SU-DHL-6 (cell line): Measurements from ENCODE around the gene DDIT4L.

ENCODE experiments used
- H2AFZ ChIP-seq: fragments of 200-600 bp; sonication (generic); 2 replicates; pipeline ENCODE4 v1.6.1; 2014; ENCODE audit warnings: low read depth, mild to moderate bottlenecking, moderate library complexity, mixed read lengths, antibody characterized with exemption, low read length; ENCODE audit not compliant: severe bottlenecking
- H3F3A ChIP-seq: fragments of 200-600 bp; shearing (Covaris generic); 2 replicates; pipeline ENCODE4 v1.6.0; 2016; ENCODE audit warnings: antibody characterized with exemption, mild to moderate bottlenecking; ENCODE audit not compliant: insufficient read depth
- H3K27ac ChIP-seq: fragments of 200-600 bp; sonication (generic); 2 replicates; pipeline ENCODE4 v1.5.1; 2016; ENCODE audit warnings: low read depth, mild to moderate bottlenecking, low read length, moderate library complexity, mixed read lengths
- H3K27me3 ChIP-seq: fragments of 200-600 bp; sonication (generic), shearing (Covaris generic); 2 replicates; pipeline ENCODE4 v1.6.0; 2014; ENCODE audit warnings: mild to moderate bottlenecking, low read length
- H3K36me3 ChIP-seq: fragments of 200-600 bp; sonication (generic); 2 replicates; pipeline ENCODE4 v1.6.1; 2014; ENCODE audit warnings: mild to moderate bottlenecking, low read length, mixed read lengths
- H3K4me2 ChIP-seq: fragments of 300-600, 200-600 bp; shearing (Covaris generic), sonication (generic); 2 replicates; pipeline ENCODE4 v1.6.0; 2014; ENCODE audit warnings: low read length, low read depth, mild to moderate bottlenecking; ENCODE audit not compliant: poor library complexity, severe bottlenecking
- H3K4me3 ChIP-seq: fragments of 200-600 bp; sonication (generic); 2 replicates; pipeline ENCODE4 v1.5.1; 2014; ENCODE audit warnings: antibody characterized with exemption, low read length, mild to moderate bottlenecking, mixed read lengths; ENCODE audit not compliant: insufficient read depth, poor library complexity, severe bottlenecking
- H3K79me2 ChIP-seq: fragments of 200-600 bp; sonication (generic); 2 replicates; pipeline ENCODE4 v1.6.1; 2014; ENCODE audit warnings: mild to moderate bottlenecking, low read length, moderate library complexity; ENCODE audit not compliant: insufficient read depth
- H3K9ac ChIP-seq: fragments of 200-600 bp; sonication (generic); 2 replicates; pipeline ENCODE4 v1.7.0; 2014; ENCODE audit warnings: mild to moderate bottlenecking, low read length
- H3K9me2 ChIP-seq: fragments of 200-600 bp; sonication (generic); replicated peaks from 2 replicates; pipeline ENCODE4 v1.6.1; 2014; ENCODE audit warnings: low read length; ENCODE audit not compliant: insufficient read depth
- H3K9me3 ChIP-seq: fragments of 200-600 bp; sonication (generic); 2 replicates; pipeline ENCODE4 v1.6.1; 2014; ENCODE audit warnings: low read length, mixed read lengths; ENCODE audit not compliant: insufficient read depth
- H4K20me1 ChIP-seq: fragments of 200-600 bp; sonication (generic); 2 replicates; pipeline ENCODE4 v1.6.1; 2014; ENCODE audit warnings: low read depth, mild to moderate bottlenecking, antibody characterized with exemption, low read length, moderate library complexity, mixed read lengths
- EZH2phosphoT487 ChIP-seq: fragments of 200-600 bp; sonication (generic), shearing (Covaris generic); conservative IDR thresholded peaks from 2 replicates; pipeline ENCODE4 v1.6.1; 2018; ENCODE audit warnings: mild to moderate bottlenecking, antibody characterized with exemption, low read length, moderate library complexity, mixed read lengths
- TF ChIP-seq, protein P1 (sequence below): fragments of 200-600 bp; sonication (generic); IDR thresholded peaks from one replicate; pipeline ENCODE4 v1.5.1; 2017; ENCODE audit warnings: antibody characterized with exemption, mild to moderate bottlenecking, low read length, moderate library complexity; ENCODE audit not compliant: insufficient read depth, poor library complexity, severe bottlenecking

The DDIT4L gene

DNA sequence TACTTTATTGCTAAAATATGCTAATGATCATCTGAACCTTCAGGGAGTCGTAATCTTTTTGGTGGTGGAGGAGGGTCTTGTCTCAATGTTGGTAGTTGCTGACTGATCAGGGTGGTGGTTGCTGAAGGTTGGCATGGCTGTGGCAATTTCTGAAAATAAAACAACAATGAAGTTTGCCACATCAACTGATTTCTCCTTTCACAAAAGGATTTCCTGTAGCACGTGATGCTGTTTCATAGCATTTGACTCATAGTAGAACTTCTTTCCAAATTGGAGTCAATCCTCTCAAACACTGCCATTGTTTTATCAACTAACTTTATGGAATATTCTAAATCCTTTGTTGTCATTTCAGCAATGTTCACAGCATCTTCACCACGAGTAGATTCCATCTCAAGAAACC is 19.3 kb downstream of the DDIT4L start:
- H3K9me3 ChIP-seq: no peaks in the 10 kb centered on the region
- H2AFZ ChIP-seq: no peak overlapping the region
- no peak overlapping the region for H3K4me2 ChIP-seq
- no peaks in the 10 kb centered on the region for H3K9me2 ChIP-seq
- no peak overlapping the region for H3K27ac ChIP-seq
- H3K9ac ChIP-seq: no peak overlapping the region
- TF ChIP-seq EZH2phosphoT487: no peak
- TF ChIP-seq, protein P1, sequence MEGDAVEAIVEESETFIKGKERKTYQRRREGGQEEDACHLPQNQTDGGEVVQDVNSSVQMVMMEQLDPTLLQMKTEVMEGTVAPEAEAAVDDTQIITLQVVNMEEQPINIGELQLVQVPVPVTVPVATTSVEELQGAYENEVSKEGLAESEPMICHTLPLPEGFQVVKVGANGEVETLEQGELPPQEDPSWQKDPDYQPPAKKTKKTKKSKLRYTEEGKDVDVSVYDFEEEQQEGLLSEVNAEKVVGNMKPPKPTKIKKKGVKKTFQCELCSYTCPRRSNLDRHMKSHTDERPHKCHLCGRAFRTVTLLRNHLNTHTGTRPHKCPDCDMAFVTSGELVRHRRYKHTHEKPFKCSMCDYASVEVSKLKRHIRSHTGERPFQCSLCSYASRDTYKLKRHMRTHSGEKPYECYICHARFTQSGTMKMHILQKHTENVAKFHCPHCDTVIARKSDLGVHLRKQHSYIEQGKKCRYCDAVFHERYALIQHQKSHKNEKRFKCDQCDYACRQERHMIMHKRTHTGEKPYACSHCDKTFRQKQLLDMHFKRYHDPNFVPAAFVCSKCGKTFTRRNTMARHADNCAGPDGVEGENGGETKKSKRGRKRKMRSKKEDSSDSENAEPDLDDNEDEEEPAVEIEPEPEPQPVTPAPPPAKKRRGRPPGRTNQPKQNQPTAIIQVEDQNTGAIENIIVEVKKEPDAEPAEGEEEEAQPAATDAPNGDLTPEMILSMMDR: no peak
- H3K36me3 ChIP-seq: no peaks in the 10 kb centered on the region
- H3K27me3 ChIP-seq: no peaks in the 10 kb centered on the region
- H3K79me2 ChIP-seq: no peaks in the 10 kb centered on the region
- no peak overlapping the region for H3K4me3 ChIP-seq
- H3F3A ChIP-seq: peaks cover 5% of the 10 kb centered on the region
- H4K20me1 ChIP-seq: no peaks in the 10 kb centered on the region

DNA sequence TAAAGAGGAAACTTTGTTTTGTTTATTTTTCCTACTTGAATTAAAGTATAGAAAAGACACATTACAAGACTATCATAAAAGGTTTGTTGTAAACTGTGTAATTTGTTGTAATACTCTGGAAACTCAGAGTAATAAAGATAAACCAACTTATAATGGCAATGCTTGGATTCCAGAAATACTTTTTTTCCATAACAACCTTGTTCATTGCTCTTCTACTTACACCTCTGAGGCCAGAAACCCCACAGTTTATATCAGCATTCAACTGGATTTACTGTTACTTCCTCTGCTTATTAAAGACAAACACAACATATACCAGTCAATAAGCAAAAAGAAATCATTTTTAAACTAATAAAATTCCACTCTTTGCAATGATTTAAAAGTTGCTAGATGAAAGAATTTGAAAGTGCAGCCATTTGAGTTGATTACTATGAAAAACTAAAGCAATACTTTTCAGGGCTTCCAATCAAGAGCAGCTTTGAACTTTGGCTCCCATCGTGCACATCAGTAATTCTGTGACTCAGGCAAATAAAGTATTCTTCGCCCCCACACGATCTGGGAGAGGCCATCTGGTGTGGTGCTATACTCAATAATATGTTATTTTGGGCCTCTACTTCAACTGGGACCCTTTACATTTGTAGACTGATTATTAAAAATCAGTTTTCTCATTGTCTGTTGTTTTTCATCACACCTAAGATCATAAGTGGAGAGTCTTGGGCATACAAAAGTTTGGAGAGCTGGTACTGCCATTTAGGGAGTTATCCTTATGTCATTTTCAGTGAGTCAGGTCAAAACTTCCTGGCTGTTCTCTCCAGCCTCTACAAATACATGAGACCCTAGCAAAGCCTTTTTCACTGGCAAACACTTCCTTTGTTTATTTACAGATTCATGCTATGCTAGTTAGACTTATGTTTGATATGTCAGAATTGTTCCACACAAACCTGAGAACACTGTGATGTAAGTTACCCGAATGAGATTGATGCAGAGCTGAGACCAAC is 20.5 kb downstream of the DDIT4L start:
- Histone ChIP-seq H3K9ac (no peak overlapping the region), H4K20me1 (no peaks in the 10 kb centered on the region), H3K36me3 (no peaks in the 10 kb centered on the region), H3K79me2 (no peaks in the 10 kb centered on the region), H3K9me2 (no peaks in the 10 kb centered on the region), H2AFZ (no peak overlapping the region), H3K4me2 (no peak overlapping the region), H3K9me3 (no peaks in the 10 kb centered on the region), H3F3A (peaks cover 16% of the 10 kb centered on the region), H3K4me3 (no peak overlapping the region), H3K27ac (no peak overlapping the region), H3K27me3 (no peaks in the 10 kb centered on the region)
- TF ChIP-seq EZH2phosphoT487: no peak
- TF ChIP-seq, protein P1: no peak

DNA sequence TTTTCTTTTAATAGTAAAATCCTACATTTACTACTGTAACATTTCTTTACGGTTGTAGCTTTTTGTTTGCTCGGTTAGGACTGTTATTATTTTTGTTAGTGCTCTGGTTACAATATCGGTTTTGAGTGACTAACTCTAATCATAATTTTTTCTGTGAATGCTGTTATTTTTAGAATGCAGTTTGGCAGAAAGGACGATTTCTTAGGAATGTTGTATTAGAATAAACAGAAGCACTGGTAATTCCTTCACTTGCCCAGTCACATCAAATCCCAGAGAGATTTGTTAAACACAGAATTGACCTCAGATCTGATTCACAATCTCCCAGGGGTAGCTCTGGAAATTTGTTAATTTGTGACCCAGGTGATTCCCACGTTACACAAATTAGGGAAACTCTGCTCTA is 21.7 kb downstream of the DDIT4L start:
- H3K4me2 ChIP-seq: no peak overlapping the region
- H3K4me3 ChIP-seq: no peak overlapping the region
- H3K79me2 ChIP-seq: no peaks in the 10 kb centered on the region
- no peaks in the 10 kb centered on the region for H4K20me1 ChIP-seq
- no peak for TF ChIP-seq EZH2phosphoT487
- TF ChIP-seq, protein P1: no peak
- H3K9me3 ChIP-seq: no peaks in the 10 kb centered on the region
- H3K36me3 ChIP-seq: no peaks in the 10 kb centered on the region
- H3K27ac ChIP-seq: no peak overlapping the region
- H2AFZ ChIP-seq: no peak overlapping the region
- no peaks in the 10 kb centered on the region for H3K9me2 ChIP-seq
- no peaks in the 10 kb centered on the region for H3K27me3 ChIP-seq
- no peak overlapping the region for H3K9ac ChIP-seq
- H3F3A ChIP-seq: peaks cover 16% of the 10 kb centered on the region
